Cardiac muscle cell (in vitro differentiated cells and primary cell): ENCODE data around the gene GJD4. TPM values are rescaled to one million over a fixed set of nuclear protein-coding genes. Genes with fewer than 3 reads are reported as not detected.

ENCODE experiments used
- DNase-seq, 2 donors: peaks; one replicate each; pipeline versions ENCODE4 v3.0.0 to v3.0.0-alpha.2; 2010 to 2017; ENCODE audit warnings: low read depth in 1 of 2, low spot score in 1 of 2
- H3K27ac ChIP-seq: fragments of 200-600 bp; sonication (generic); 2 replicates; pipeline ENCODE4 v1.5.1; 2016
- H3K27me3 ChIP-seq: fragments of 200-600 bp; sonication (generic); 2 replicates; pipeline ENCODE4 v1.6.0; 2016; ENCODE audit warnings: control low read depth
- H3K36me3 ChIP-seq: fragments of 200-600 bp; sonication (generic); 2 replicates; pipeline ENCODE4 v1.5.1; 2016; ENCODE audit warnings: control low read depth
- H3K4me1 ChIP-seq: fragments of 200-600 bp; sonication (generic); 2 replicates; pipeline ENCODE4 v1.8.1; 2017; ENCODE audit warnings: low read depth, mild to moderate bottlenecking, mixed run types
- H3K4me3 ChIP-seq: fragments of 200-600 bp; sonication (generic); 2 replicates; pipeline ENCODE4 v1.5.1; 2016; ENCODE audit warnings: mild to moderate bottlenecking
- H3K9me3 ChIP-seq: fragments of 200-600 bp; sonication (generic); 2 replicates; pipeline ENCODE4 v1.5.1; 2017; ENCODE audit warnings: low read depth, mild to moderate bottlenecking, control low read depth
- CTCF ChIP-seq: IDR thresholded peaks from 2 replicates; pipeline ENCODE4 v1.5.1; 2012; ENCODE audit warnings: low read depth, mild to moderate bottlenecking, low read length
- polyA plus RNA-seq: library from polyadenylated mRNA; unstranded; fragments of >200 nt; fragmentation: Nextera tagmentation; extraction: Ambion mirVana; gene quantifications from 2 replicates; pipeline ENCODE4 v1.2.1, GENCODE V29; 2016
- total RNA-seq: library from RNA; depleted of rRNA; stranded (reverse); fragments of >200 nt; gene quantifications from 2 replicates; pipeline ENCODE4 v1.2.3, GENCODE V29; 2016

The GJD4 gene
- total and polyA plus RNA-seq, 2 experiments from 2014 or later, result 0.24 TPM; not detected in 1

- no peaks in the 10 kb centered on the region for H3K9me3 ChIP-seq
- no peak overlapping the region for H3K27ac ChIP-seq
- DNase-seq, result no peak
- no peaks in the 10 kb centered on the region for H3K27me3 ChIP-seq
- H3K36me3 ChIP-seq, result no peaks in the 10 kb centered on the region
- H3K4me1 ChIP-seq, result no peaks in the 10 kb centered on the region
- no peak for TF ChIP-seq CTCF
- H3K4me3 ChIP-seq, result no peak overlapping the region
Observed at GRCh38 chr10:35595106-35595505, 10.0 kb upstream of the GJD4 start.

- H3K4me3 ChIP-seq, result no peak overlapping the region
- peak; percentile 55 for TF ChIP-seq CTCF
- DNase-seq, result peak; percentile 25 to 30
Observed at GRCh38 chr10:35598379-35598778, 6.8 kb upstream of the GJD4 start.

GRCh38 chr10:35600193-35600592, 4.9 kb upstream of the GJD4 start:
- Histone ChIP-seq H3K4me1 (no peaks in the 10 kb centered on the region), H3K36me3 (no peaks in the 10 kb centered on the region), H3K4me3 (no peak overlapping the region), H3K27ac (no peak overlapping the region), H3K9me3 (no peaks in the 10 kb centered on the region), H3K27me3 (no peaks in the 10 kb centered on the region)
- peak in 1 of 2 donors; percentile 20 for DNase-seq
- TF ChIP-seq CTCF, result peak; percentile 40

More at GRCh38 chr10:35598379-35598778, 6.8 kb upstream of the GJD4 start:
- no peaks in the 10 kb centered on the region for H3K36me3 ChIP-seq
- no peaks in the 10 kb centered on the region for H3K27me3 ChIP-seq
- H3K9me3 ChIP-seq, result no peaks in the 10 kb centered on the region
- no peak overlapping the region for H3K27ac ChIP-seq
- H3K4me1 ChIP-seq, result no peaks in the 10 kb centered on the region

- Histone ChIP-seq H3K27me3 (peaks cover 9% of the 10 kb centered on the region), H3K27ac (no peak overlapping the region), H3K4me1 (no peaks in the 10 kb centered on the region), H3K4me3 (no peak overlapping the region), H3K9me3 (no peaks in the 10 kb centered on the region), H3K36me3 (no peaks in the 10 kb centered on the region)
- no peak for TF ChIP-seq CTCF
- DNase-seq, result peak in 1 of 2 donors; percentile 11
Observed at GRCh38 chr10:35606430-35606829, 1.3 kb downstream of the GJD4 start.

GRCh38 chr10:35607475-35608327, 2.6 kb downstream of the GJD4 start:
- peak in 1 of 2 donors; percentile 34 for DNase-seq
- Histone ChIP-seq H3K4me1 (no peaks in the 10 kb centered on the region), H3K27me3 (peaks cover 9% of the 10 kb centered on the region), H3K4me3 (no peak overlapping the region), H3K36me3 (no peaks in the 10 kb centered on the region), H3K9me3 (no peaks in the 10 kb centered on the region), H3K27ac (no peak overlapping the region)
- no peak for TF ChIP-seq CTCF
